Measurements from ENCODE around the gene CPTP.

Gene CPTP

GRCh38 chr1:1336931-1337792 is 12.6 kb downstream of the CPTP start:
- DNase-seq, result no peak

- no peak for DNase-seq
These were observed 13.2 kb downstream of the CPTP start for GRCh38 chr1:1337793-1338147.

- DNase-seq, result no peak
These were observed 13.7 kb downstream of the CPTP start for GRCh38 chr1:1338278-1338677.

- no peak for DNase-seq
These were observed 15.6 kb downstream of the CPTP start for GRCh38 chr1:1340185-1340584.

GRCh38 chr1:1340791-1341548 is 16.4 kb downstream of the CPTP start:
- no peak for DNase-seq

GRCh38 chr1:1341549-1342021 is 17.0 kb downstream of the CPTP start:
- DNase-seq, result no peak

GRCh38 chr1:1342061-1342562 is 17.5 kb downstream of the CPTP start:
- no peak for DNase-seq

GRCh38 chr1:1342584-1343115 is 18.0 kb downstream of the CPTP start:
- DNase-seq, result no peak

- no peak for DNase-seq
These were observed 19.3 kb downstream of the CPTP start for GRCh38 chr1:1343811-1344421.

GRCh38 chr1:1344655-1345361 is 20.2 kb downstream of the CPTP start:
- no peak for DNase-seq

- no peak for DNase-seq
These were observed 20.8 kb downstream of the CPTP start for GRCh38 chr1:1345384-1345783.

GRCh38 chr1:1345860-1346500 is 21.4 kb downstream of the CPTP start:
- no peak for DNase-seq

GRCh38 chr1:1346501-1346890 is 21.9 kb downstream of the CPTP start:
- no peak for DNase-seq

GRCh38 chr1:1347026-1347595 is 22.5 kb downstream of the CPTP start:
- no peak for DNase-seq

- no peak for DNase-seq
These were observed 23.2 kb downstream of the CPTP start for GRCh38 chr1:1347663-1348419.

- no peak for DNase-seq
These were observed 24.0 kb downstream of the CPTP start for GRCh38 chr1:1348420-1349255.

- no peak for DNase-seq
These were observed 24.8 kb downstream of the CPTP start, which contains the start of gene DVL1 for GRCh38 chr1:1349256-1350012. Gene DVL1 (minus strand): TSS chr1:1349418. CDS start chr1:1349065, 353 bp downstream.

- DNase-seq, result no peak
These were observed 27.2 kb downstream of the CPTP start for GRCh38 chr1:1351511-1352427.

All from NCI-H1417 treated with DMSO at 0.1 percent for 48 hours (cell line).